Inferior parietal cortex (tissue), 1 donor: Measurements from ENCODE around the gene PWWP2A.
"Not testable (repeated sequence)": the region's sequence is repeated elsewhere in the genome, so short reads cannot be mapped to it uniquely, and the experiment has no call there.

ENCODE experiments used
- DNase-seq: peaks from one replicate; pipeline ENCODE4 v3.0.0-alpha.2; 2016; ENCODE audit errors: extremely low spot score

The PWWP2A gene

GRCh38 chr5:160076997-160077396 is 42.3 kb downstream of the PWWP2A start:
- no peak for DNase-seq

- DNase-seq: no peak
Measured at GRCh38 chr5:160075073-160075472, 44.2 kb downstream of the PWWP2A start.

- DNase-seq: no peak
Measured at GRCh38 chr5:160071916-160072315, 47.3 kb downstream of the PWWP2A start.

- DNase-seq: peak; percentile 26
Measured at GRCh38 chr5:160071516-160071915, 47.7 kb downstream of the PWWP2A start.

GRCh38 chr5:160069120-160069519 is 50.1 kb downstream of the PWWP2A start:
- DNase-seq: not testable (repeated sequence)

GRCh38 chr5:160064995-160065614 is 54.1 kb downstream of the PWWP2A start:
- DNase-seq: no peak

GRCh38 chr5:160064417-160064810 is 54.8 kb downstream of the PWWP2A start:
- DNase-seq: no peak

- DNase-seq: no peak
Measured at GRCh38 chr5:160061770-160062169, 57.5 kb downstream of the PWWP2A start.

GRCh38 chr5:160060001-160060400 is 59.2 kb downstream of the PWWP2A start:
- no peak for DNase-seq

- DNase-seq: no peak
Measured at GRCh38 chr5:160057256-160057655, 62.0 kb downstream of the PWWP2A start.

GRCh38 chr5:160054831-160055230 is 64.4 kb downstream of the PWWP2A start:
- no peak for DNase-seq

GRCh38 chr5:160054047-160054446 is 65.2 kb downstream of the PWWP2A start:
- no peak for DNase-seq

GRCh38 chr5:160049099-160049498 is 70.2 kb downstream of the PWWP2A start:
- no peak for DNase-seq

GRCh38 chr5:160048131-160048530 is 71.1 kb downstream of the PWWP2A start:
- DNase-seq: no peak

GRCh38 chr5:160047423-160047822 is 71.8 kb downstream of the PWWP2A start:
- no peak for DNase-seq

- DNase-seq: peak; percentile 18
Measured at GRCh38 chr5:160044967-160045366, 74.3 kb downstream of the PWWP2A start.

GRCh38 chr5:160044391-160044804 is 74.9 kb downstream of the PWWP2A start:
- no peak for DNase-seq

- DNase-seq: no peak
Measured at GRCh38 chr5:160042671-160043070, 76.6 kb downstream of the PWWP2A start.
